Measurements from ENCODE around the gene POC1B.

The POC1B gene

GRCh38 chr12:89493670-89494302 lies 32.1 kb downstream of the POC1B start:
- no peak for DNase-seq

DNA sequence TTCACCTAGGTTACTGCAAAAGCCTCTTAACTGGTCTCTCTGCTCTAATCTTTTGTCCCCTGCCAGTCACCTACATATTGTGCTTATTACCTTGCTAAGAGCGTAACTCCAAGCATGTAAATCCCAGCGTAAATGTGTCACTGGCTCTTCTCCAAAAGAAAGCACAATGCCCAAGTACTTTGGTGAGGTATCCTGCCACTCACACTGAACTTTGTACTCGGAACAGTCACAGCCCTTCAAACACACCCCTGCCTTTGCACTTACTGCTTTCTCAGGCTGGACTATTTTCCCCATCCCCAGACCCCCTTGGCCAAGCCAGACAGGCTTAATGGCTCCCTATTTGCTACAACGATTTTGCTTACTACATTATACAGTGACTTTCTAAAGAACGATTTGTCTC lies 33.0 kb downstream of the POC1B start:
- no peak for DNase-seq

DNA sequence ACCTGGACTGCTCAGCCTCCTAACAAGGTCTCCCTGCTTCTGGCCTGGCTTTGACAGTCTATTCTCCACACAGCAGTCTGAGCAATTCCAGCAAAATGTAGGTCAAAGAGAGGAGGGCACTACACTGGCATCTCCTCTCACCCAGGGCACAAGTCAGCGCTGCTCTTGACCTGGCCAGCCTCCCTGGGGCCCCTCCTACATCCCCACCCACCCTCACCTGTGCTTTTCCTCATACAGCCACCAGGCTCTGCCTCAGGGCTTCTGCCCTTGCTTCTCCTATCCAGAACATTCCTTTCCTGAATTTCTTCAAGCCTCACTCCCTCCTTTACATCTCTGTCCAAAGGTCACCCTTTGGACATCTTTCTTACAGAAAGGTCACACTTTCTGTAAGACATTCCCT lies 34.9 kb downstream of the POC1B start:
- no peak for DNase-seq

GRCh38 chr12:89486264-89486663 lies 39.6 kb downstream of the POC1B start:
- DNase-seq, result no peak

- no peak for DNase-seq
These were observed 41.4 kb downstream of the POC1B start for GRCh38 chr12:89484470-89484869.

DNA sequence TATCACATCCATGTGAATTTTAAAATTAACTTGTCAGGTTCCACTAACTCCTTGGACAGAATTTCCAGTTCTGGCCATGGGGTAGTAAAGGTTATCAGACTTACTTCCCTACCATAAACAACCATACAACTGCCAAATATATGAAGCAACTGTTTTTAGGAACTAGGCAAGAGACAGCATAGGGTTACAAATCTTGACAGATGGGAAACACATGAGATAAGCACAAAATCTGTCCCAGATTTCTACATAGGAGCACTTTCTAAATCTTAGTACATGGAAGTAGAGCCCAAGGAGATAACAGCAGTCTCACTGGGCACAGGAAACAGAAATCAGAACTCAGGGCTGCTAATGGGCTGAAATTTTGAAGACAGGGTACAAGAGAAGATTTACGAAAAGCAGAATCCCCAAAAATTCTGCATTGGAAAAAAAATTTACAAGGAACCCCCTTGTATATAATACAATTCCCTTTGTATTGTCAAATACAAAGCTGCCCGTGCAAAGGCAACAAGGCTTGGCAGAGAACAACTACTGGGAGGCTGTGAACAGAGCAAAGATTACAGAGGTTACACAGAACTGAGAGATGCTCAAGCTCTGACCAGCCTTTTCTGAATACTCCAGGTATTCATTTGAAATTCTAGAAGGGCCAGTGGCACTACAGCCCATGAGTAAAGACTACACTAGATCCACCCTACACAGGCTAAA lies 44.5 kb downstream of the POC1B start:
- no peak for DNase-seq

- no peak for DNase-seq
These were observed 45.9 kb downstream of the POC1B start for GRCh38 chr12:89479982-89480381.

- no peak for DNase-seq
These were observed 48.1 kb downstream of the POC1B start for GRCh38 chr12:89477633-89478279.

DNA sequence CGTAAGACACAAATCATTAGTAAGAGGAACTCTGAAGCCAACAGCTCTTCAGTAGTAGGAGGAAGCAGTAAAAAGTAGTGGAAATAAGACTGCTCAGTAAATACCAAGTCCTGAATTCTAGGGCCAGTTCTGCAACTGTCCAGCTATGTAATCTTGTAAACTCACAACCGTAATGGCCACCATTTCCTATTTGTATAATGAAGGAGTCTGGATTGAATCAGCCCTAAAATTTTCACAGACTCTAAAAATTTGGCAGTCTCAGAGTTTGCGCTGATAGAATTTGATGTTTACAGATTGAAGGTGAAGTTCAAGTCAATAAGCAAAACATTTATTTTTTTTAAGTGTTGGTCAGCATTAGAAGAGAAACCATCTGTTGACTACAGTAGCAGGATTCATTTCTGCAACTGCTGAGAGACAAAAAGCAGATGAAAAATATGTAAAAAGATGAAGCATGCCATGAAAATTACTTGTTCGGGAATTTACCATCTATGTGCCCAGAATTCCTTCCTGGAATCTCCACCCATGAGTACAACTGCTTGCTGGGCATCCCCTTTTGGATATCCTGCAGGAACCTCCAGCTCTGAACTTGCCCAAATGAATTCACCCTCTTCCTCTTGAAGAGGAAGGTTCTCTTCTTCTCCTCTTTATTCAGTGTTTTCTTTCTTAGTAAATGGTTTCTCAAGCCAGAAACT lies 48.8 kb downstream of the POC1B start:
- DNase-seq, result no peak

- DNase-seq, result no peak
These were observed 49.6 kb downstream of the POC1B start for GRCh38 chr12:89476232-89476631.

GRCh38 chr12:89475203-89475990 lies 50.5 kb downstream of the POC1B start:
- no peak for DNase-seq

DNA sequence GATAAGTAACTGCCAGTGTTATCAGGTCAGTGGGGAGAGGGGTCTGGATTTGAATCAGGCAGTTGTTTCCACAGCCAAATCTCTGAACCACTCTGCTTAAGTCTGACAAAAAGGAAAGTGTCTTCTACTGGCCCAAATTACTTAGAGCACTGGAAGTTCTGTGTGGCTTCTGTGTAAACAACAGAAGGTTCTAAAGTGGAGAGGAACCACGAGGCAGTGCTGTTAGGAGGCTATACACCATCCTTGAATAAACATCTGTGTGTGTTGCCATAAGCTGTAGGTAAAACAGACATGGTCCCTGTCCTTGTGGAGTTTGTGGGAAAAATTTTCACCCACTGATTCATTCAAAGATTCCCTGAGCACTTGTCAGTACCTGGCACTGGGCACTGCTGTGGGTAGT lies 51.2 kb downstream of the POC1B start:
- DNase-seq, result no peak

- no peak for DNase-seq
These were observed 53.3 kb downstream of the POC1B start for GRCh38 chr12:89472508-89472907.

- peak; percentile 61 for DNase-seq
These were observed 54.9 kb downstream of the POC1B start for GRCh38 chr12:89470741-89471509.

GRCh38 chr12:89469361-89469760 lies 56.5 kb downstream of the POC1B start:
- no peak for DNase-seq

DNA sequence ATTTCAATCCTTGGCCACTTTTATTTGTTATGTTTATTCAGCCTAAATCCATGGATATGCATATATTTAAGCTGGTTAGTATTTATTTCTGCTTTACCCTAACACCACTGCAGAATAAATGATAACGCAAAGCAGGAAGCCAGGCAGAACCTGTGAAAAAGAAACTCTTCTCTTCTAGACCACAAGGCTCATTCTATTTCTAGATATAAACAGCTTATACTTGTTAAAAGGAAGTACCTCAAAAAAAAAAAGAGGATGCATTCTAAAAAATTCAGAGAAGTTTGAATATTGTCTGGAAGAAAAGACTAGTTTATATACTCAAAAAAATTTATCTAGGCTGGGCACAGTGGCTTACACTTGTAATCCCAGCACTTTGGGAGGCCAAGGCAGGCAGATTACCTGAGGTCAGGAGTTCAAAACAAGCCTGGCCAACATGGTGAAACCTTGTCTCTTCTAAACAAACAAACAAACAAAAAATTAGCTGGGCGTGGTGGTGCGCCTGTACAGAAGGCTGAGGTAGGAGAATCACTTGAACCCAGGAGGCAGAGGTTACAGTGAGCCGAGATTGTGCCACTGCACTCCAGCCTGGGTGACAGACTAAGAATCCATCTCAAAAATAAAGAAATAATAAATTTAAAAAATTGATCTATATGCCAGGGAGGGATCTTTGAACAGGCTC lies 57.1 kb downstream of the POC1B start:
- no peak for DNase-seq

GRCh38 chr12:89468017-89468416 lies 57.8 kb downstream of the POC1B start:
- no peak for DNase-seq

GRCh38 chr12:89464974-89465592 lies 60.8 kb downstream of the POC1B start:
- no peak for DNase-seq

GRCh38 chr12:89461649-89462612 lies 63.9 kb downstream of the POC1B start:
- DNase-seq, result peak; percentile 87

- DNase-seq, result no peak
These were observed 64.7 kb downstream of the POC1B start for GRCh38 chr12:89461190-89461589.

Data from kidney glomerular epithelial cell (primary cell).